Measurements from ENCODE around the gene CHRM5.
"Not testable (repeated sequence)": the region's sequence is repeated elsewhere in the genome, so short reads cannot be mapped to it uniquely, and the experiment has no call there.

Gene CHRM5

DNA sequence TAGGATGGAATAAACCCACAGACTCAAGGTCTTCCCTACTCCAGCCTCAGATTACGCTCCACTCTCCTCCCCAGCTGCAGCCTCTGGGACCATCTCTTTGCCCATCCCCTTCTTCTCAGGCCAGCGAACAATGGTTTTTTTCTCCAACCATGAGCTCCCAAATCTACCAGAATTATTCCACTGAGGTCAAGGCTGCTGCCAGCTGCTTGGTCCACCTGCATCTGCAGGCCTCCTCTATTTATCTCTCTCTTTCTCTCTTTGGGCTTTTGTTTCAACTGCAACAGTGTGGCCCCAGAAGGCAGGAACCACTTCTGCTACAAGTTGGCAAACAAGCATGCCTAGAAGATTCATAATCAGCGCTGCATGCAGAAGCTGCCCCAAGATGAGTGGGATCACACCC is 19.1 kb downstream of the CHRM5 start:
- in situ Hi-C loops (cut with HindIII; ENCODE audit: low pct_ligation_motif_present, low sequenced_read_pairs), result loop anchor here (25.0 kb wide), 1 partner anchor 250 kb away; no protein-coding TSS in a partner anchor
- TF ChIP-seq, protein P1, sequence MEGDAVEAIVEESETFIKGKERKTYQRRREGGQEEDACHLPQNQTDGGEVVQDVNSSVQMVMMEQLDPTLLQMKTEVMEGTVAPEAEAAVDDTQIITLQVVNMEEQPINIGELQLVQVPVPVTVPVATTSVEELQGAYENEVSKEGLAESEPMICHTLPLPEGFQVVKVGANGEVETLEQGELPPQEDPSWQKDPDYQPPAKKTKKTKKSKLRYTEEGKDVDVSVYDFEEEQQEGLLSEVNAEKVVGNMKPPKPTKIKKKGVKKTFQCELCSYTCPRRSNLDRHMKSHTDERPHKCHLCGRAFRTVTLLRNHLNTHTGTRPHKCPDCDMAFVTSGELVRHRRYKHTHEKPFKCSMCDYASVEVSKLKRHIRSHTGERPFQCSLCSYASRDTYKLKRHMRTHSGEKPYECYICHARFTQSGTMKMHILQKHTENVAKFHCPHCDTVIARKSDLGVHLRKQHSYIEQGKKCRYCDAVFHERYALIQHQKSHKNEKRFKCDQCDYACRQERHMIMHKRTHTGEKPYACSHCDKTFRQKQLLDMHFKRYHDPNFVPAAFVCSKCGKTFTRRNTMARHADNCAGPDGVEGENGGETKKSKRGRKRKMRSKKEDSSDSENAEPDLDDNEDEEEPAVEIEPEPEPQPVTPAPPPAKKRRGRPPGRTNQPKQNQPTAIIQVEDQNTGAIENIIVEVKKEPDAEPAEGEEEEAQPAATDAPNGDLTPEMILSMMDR (IDR thresholded peaks at IDR 0.05; ENCODE audit: low read depth, low read length, missing control alignments), result no peak

DNA sequence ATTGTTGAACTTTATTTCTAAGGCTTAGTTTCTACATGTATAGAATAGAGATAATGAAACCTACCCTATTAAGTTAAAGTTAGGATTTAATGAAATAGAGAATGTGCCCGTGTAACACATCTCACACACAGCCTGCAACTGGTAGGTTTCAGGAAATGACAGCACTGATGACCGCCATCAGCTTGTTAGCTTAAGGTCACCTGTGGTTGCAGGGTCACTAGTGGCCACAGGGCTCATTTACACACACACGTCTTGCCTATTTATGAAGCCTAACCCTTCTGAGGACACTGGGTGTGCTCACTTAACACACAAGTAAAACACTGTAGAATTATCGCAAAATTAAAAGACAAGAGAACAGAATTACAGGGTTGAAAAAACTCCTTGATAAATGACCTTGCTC is 20.1 kb downstream of the CHRM5 start:
- peak; percentile 52 for DNase-seq
- no peaks in the 10 kb centered on the region for H3K27me3 ChIP-seq (replicated peaks)
- no peak overlapping the region for H3K4me3 ChIP-seq (ENCODE audit: low read depth, low read length)
- no peaks in the 10 kb centered on the region for H3K36me3 ChIP-seq (replicated peaks)
- TF ChIP-seq, protein P1 (IDR thresholded peaks at IDR 0.05; ENCODE audit: low read depth, low read length, missing control alignments), result no peak
- in situ Hi-C loops (cut with HindIII; ENCODE audit: low pct_ligation_motif_present, low sequenced_read_pairs), result loop anchor here (25.0 kb wide), 1 partner anchor 251 kb away; no protein-coding TSS in a partner anchor
- H3K27ac ChIP-seq, result no peak overlapping the region

More for the DNA sequence above, 19.1 kb downstream of the CHRM5 start:
- H3K4me3 ChIP-seq (ENCODE audit: low read depth, low read length), result no peak overlapping the region
- no peak overlapping the region for H3K27ac ChIP-seq
- no peaks in the 10 kb centered on the region for H3K27me3 ChIP-seq (replicated peaks)
- DNase-seq, result no peak
- H3K36me3 ChIP-seq (replicated peaks), result no peaks in the 10 kb centered on the region

GRCh38 chr15:33994005-33994615 is 25.8 kb downstream of the CHRM5 start:
- H3K4me3 ChIP-seq (ENCODE audit: low read depth, low read length), result no peak overlapping the region
- DNase-seq, result peak; percentile 54
- TF ChIP-seq, protein P1 (IDR thresholded peaks at IDR 0.05; ENCODE audit: low read depth, low read length, missing control alignments), result peak; percentile 70
- H3K27me3 ChIP-seq (replicated peaks), result no peaks in the 10 kb centered on the region
- in situ Hi-C loops (cut with HindIII; ENCODE audit: low pct_ligation_motif_present, low sequenced_read_pairs), result loop anchor here (25.0 kb wide), 1 partner anchor 257 kb away; no protein-coding TSS in a partner anchor
- no peak overlapping the region for H3K27ac ChIP-seq
- no peaks in the 10 kb centered on the region for H3K36me3 ChIP-seq (replicated peaks)

DNA sequence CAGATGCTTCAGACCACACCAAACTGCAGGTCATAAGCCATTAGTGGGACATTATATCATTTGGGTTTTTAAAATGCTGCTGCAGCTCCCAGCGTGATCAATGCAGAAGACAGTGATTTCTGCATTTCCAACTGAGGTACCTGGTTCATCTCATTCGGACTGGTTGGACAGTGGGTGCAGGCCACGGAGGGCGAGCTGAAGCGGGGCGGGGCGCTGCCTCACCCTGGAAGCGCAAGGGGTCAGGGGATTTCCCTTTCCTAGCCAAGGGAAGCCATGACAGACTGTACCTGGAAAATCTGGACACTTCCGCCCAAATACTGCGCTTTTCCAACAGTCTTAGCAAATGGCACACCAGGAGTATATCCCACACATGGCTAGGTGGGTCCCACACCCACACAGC is 27.4 kb downstream of the CHRM5 start:
- not testable (repeated sequence) for H3K27me3 ChIP-seq (replicated peaks); H3K27ac ChIP-seq; H3K4me3 ChIP-seq (ENCODE audit: low read depth, low read length); DNase-seq; H3K36me3 ChIP-seq (replicated peaks)
- in situ Hi-C loops (cut with HindIII; ENCODE audit: low pct_ligation_motif_present, low sequenced_read_pairs), result loop anchor here (25.0 kb wide), 1 partner anchor 258 kb away; no protein-coding TSS in a partner anchor

DNA sequence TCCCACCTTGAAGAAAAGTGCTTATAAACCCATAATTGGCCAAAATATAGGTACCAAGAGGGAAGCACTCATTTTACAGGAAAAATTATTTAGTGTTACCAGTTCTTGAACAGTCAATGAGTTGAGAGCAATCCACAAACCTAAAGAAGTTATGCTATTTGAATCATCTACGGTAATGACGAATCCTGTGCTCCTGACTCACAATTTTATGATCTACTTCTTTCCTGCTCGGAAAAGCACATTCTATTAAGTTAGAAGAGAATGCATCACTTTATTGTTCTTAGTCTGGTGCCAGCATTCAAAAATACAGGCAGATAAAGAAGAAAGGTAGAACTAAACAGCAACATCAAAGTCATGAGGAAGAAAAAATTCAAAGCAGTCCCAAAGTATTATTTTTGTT is 33.2 kb downstream of the CHRM5 start:
- no peak for DNase-seq
- no peaks in the 10 kb centered on the region for H3K27me3 ChIP-seq (replicated peaks)
- TF ChIP-seq, protein P1 (IDR thresholded peaks at IDR 0.05; ENCODE audit: low read depth, low read length, missing control alignments), result no peak
- H3K27ac ChIP-seq, result no peak overlapping the region
- in situ Hi-C loops (cut with HindIII; ENCODE audit: low pct_ligation_motif_present, low sequenced_read_pairs), result no loop called here
- H3K4me3 ChIP-seq (ENCODE audit: low read depth, low read length), result no peak overlapping the region
- no peaks in the 10 kb centered on the region for H3K36me3 ChIP-seq (replicated peaks)

GRCh38 chr15:34006381-34006780 is 38.1 kb downstream of the CHRM5 start:
- in situ Hi-C loops (cut with HindIII; ENCODE audit: low pct_ligation_motif_present, low sequenced_read_pairs), result no loop called here
- Histone ChIP-seq H3K27me3 (replicated peaks) (no peaks in the 10 kb centered on the region), H3K36me3 (replicated peaks) (no peaks in the 10 kb centered on the region), H3K27ac (no peak overlapping the region), H3K4me3 (ENCODE audit: low read depth, low read length) (no peak overlapping the region)
- DNase-seq, result no peak
- TF ChIP-seq, protein P1 (IDR thresholded peaks at IDR 0.05; ENCODE audit: low read depth, low read length, missing control alignments), result no peak

Measured in brain microvascular endothelial cell (primary cell).